ENCODE results near the gene LACTBL1.

LACTBL1 gene

GRCh38 chr1:22907528-22907927, 65.1 kb downstream of the LACTBL1 start:
- Histone ChIP-seq H3K4me1 (ENCODE audit: control insufficient read depth in 1 of 2, insufficient read depth in 2 of 2, low read length in 2 of 2) (no peaks in the 10 kb centered on the region), H3K27ac (ENCODE audit: low read length) (no peak overlapping the region), H3K27me3 (ENCODE audit: low read depth, low read length) (no peaks in the 10 kb centered on the region), H3K9me3 (ENCODE audit: control insufficient read depth in 1 of 2, low read length in 2 of 2) (no peaks in the 10 kb centered on the region), H3K36me3 (ENCODE audit: control insufficient read depth in 1 of 2, insufficient read depth in 2 of 2, low read length in 2 of 2) (peaks cover 7 to 8% of the 10 kb centered on the region in 2 donors), H3K4me3 (ENCODE audit: low read depth in 1 of 2, low read length in 2 of 2) (no peak overlapping the region)

- Histone ChIP-seq H3K4me3 (ENCODE audit: low read depth in 1 of 2, low read length in 2 of 2) (no peak overlapping the region), H3K4me1 (ENCODE audit: control insufficient read depth in 1 of 2, insufficient read depth in 2 of 2, low read length in 2 of 2) (no peaks in the 10 kb centered on the region), H3K27me3 (ENCODE audit: low read depth, low read length) (no peaks in the 10 kb centered on the region), H3K9me3 (ENCODE audit: control insufficient read depth in 1 of 2, low read length in 2 of 2) (no peaks in the 10 kb centered on the region), H3K27ac (ENCODE audit: low read length) (no peak overlapping the region), H3K36me3 (ENCODE audit: control insufficient read depth in 1 of 2, insufficient read depth in 2 of 2, low read length in 2 of 2) (peaks cover 7 to 8% of the 10 kb centered on the region in 2 donors)
Measured at GRCh38 chr1:22906968-22907367, 65.7 kb downstream of the LACTBL1 start.

GRCh38 chr1:22903113-22903512, 69.6 kb downstream of the LACTBL1 start:
- H3K9me3 ChIP-seq (ENCODE audit: control insufficient read depth in 1 of 2, low read length in 2 of 2): no peaks in the 10 kb centered on the region
- H3K27ac ChIP-seq (ENCODE audit: low read length): no peak overlapping the region
- no peaks in the 10 kb centered on the region for H3K27me3 ChIP-seq (ENCODE audit: low read depth, low read length)
- H3K4me1 ChIP-seq (ENCODE audit: control insufficient read depth in 1 of 2, insufficient read depth in 2 of 2, low read length in 2 of 2): no peaks in the 10 kb centered on the region
- H3K4me3 ChIP-seq (ENCODE audit: low read depth in 1 of 2, low read length in 2 of 2): no peak overlapping the region
- peaks cover 0 to 3% of the 10 kb centered on the region in 2 donors for H3K36me3 ChIP-seq (ENCODE audit: control insufficient read depth in 1 of 2, insufficient read depth in 2 of 2, low read length in 2 of 2)

Data from muscle layer of duodenum (tissue), 2 donors.